PC-3 (cell line): ENCODE results near the gene ERO1B.

ENCODE experiments used
- EZH2 ChIP-seq: fragments of 300-600 bp; sonication (generic); IDR thresholded peaks from one replicate; pipeline ENCODE4 v1.6.1; 2017; ENCODE audit warnings: antibody characterized with exemption, mild to moderate bottlenecking, low read length; ENCODE audit not compliant: unreplicated experiment
- TF ChIP-seq, protein P1 (sequence below): fragments of 300-600 bp; sonication (generic); conservative IDR thresholded peaks from 2 replicates; pipeline ENCODE4 v1.5.1; 2017; ENCODE audit warnings: antibody characterized with exemption, low read depth, mild to moderate bottlenecking, low read length

GRCh38 chr1:236315092-236315491 lies 33.3 kb upstream of the ERO1B start:
- no peak for TF ChIP-seq EZH2
- TF ChIP-seq, protein P1, sequence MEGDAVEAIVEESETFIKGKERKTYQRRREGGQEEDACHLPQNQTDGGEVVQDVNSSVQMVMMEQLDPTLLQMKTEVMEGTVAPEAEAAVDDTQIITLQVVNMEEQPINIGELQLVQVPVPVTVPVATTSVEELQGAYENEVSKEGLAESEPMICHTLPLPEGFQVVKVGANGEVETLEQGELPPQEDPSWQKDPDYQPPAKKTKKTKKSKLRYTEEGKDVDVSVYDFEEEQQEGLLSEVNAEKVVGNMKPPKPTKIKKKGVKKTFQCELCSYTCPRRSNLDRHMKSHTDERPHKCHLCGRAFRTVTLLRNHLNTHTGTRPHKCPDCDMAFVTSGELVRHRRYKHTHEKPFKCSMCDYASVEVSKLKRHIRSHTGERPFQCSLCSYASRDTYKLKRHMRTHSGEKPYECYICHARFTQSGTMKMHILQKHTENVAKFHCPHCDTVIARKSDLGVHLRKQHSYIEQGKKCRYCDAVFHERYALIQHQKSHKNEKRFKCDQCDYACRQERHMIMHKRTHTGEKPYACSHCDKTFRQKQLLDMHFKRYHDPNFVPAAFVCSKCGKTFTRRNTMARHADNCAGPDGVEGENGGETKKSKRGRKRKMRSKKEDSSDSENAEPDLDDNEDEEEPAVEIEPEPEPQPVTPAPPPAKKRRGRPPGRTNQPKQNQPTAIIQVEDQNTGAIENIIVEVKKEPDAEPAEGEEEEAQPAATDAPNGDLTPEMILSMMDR: no peak
